ENCODE measurements around the gene HIP1R.
"Not testable (repeated sequence)": the region's sequence is repeated elsewhere in the genome, so short reads cannot be mapped to it uniquely, and the experiment has no call there.

HIP1R gene

GRCh38 chr12:122891661-122892525, 56.6 kb downstream of the HIP1R start (continued):
- TF ChIP-seq ZNF26 (tag by site-specific recombination; IDR thresholded peaks at IDR 0.05) (no peak), ZNF707 (tag by site-specific recombination; IDR thresholded peaks at IDR 0.05) (no peak), ZBTB11 (tag by site-specific recombination; conservative IDR thresholded peaks at IDR 0.05; ENCODE audit: low read depth) (no peak), ZNF530 (tag by site-specific recombination; IDR thresholded peaks at IDR 0.05; ENCODE audit: low read depth) (no peak), GLI4 (tag by site-specific recombination; IDR thresholded peaks at IDR 0.05) (no peak), ZNF785 (tag by site-specific recombination; IDR thresholded peaks at IDR 0.05) (no peak), ZBTB17 (tag by site-specific recombination; IDR thresholded peaks at IDR 0.05) (no peak)

- TF ChIP-seq ZNF121 (tag by site-specific recombination; IDR thresholded peaks at IDR 0.05) (peak; percentile 96), ZBTB7A (tag by site-specific recombination; IDR thresholded peaks at IDR 0.05; ENCODE audit: low read depth) (0 out of 2 replicates have a peak, but pooled peaks have one; percentile 58)
- H3K36me3 ChIP-seq (ENCODE audit: control insufficient read depth in 2 of 2, insufficient read depth in 1 of 2, low read length in 2 of 2); H3K27ac ChIP-seq (ENCODE audit: extremely low read depth, low read depth, low read length); H3K4me3 ChIP-seq (ENCODE audit: low read depth, low read length); H3K9me3 ChIP-seq (ENCODE audit: control insufficient read depth, insufficient read depth, low read depth, low read length); POLR2A ChIA-PET: not testable (repeated sequence)
- CTCF ChIA-PET = interaction anchor here (0.7 to 1.4 kb wide), 2 partner anchors 25 to 60 kb away, joined by 3 read pairs; no protein-coding TSS in a partner anchor
- H3K4me1 ChIP-seq (ENCODE audit: control insufficient read depth, insufficient read depth, low read length) = peaks cover 22% of the 10 kb centered on the region
Observed at GRCh38 chr12:122892724-122893123, 57.5 kb downstream of the HIP1R start.

- TF ChIP-seq ZNF707 (tag by site-specific recombination; IDR thresholded peaks at IDR 0.05) (no peak), ZNF362 (tag by site-specific recombination; IDR thresholded peaks at IDR 0.05) (no peak), ZBTB7A (tag by site-specific recombination; IDR thresholded peaks at IDR 0.05; ENCODE audit: low read depth) (no peak), ZNF600 (tag by site-specific recombination; IDR thresholded peaks at IDR 0.05) (peak; percentile 50), ZNF248 (tag by site-specific recombination; IDR thresholded peaks at IDR 0.05) (no peak)
- Histone ChIP-seq H3K4me3 (ENCODE audit: low read depth, low read length) (no peak overlapping the region), H3K9me3 (ENCODE audit: control insufficient read depth, insufficient read depth, low read depth, low read length) (no peaks in the 10 kb centered on the region), H3K36me3 (ENCODE audit: control insufficient read depth in 2 of 2, insufficient read depth in 1 of 2, low read length in 2 of 2) (no peaks in the 10 kb centered on the region), H3K27ac (ENCODE audit: extremely low read depth, low read depth, low read length) (no peak overlapping the region), H3K4me1 (ENCODE audit: control insufficient read depth, insufficient read depth, low read length) (peaks cover 16% of the 10 kb centered on the region)
- ChIA-PET CTCF (interaction anchor here (0.8 to 2.1 kb wide), 5 partner anchors 10 to 33 kb away, joined by 3 to 11 read pairs (median 5); no protein-coding TSS in a partner anchor), POLR2A (interaction anchor here (0.7 to 0.8 kb wide), 2 partner anchors 339 to 1295 kb away, joined by 3 to 9 read pairs; partner anchors contain the start of genes MPHOSPH9 and MTRFR)
Observed at GRCh38 chr12:122893208-122894153, 58.2 kb downstream of the HIP1R start.

Data from HEK293 (cell line).